NB4 (cell line): Measurements from ENCODE around the gene PLAAT5.

Experiments
- DNase-seq: peaks from one replicate; pipeline ENCODE4 v3.0.0; 2010; ENCODE audit warnings: low read depth
- H3K4me3 ChIP-seq: one replicate; pipeline ENCODE4 v1.5.1; 2011; ENCODE audit warnings: mild to moderate bottlenecking, low read depth, low read length, moderate library complexity
- CTCF ChIP-seq: IDR thresholded peaks from one replicate; pipeline ENCODE4 v1.5.1; 2012; ENCODE audit warnings: low read depth, low read length
- MAX ChIP-seq: IDR thresholded peaks from 2 replicates; pipeline ENCODE4 v1.6.1; 2011; ENCODE audit warnings: low read depth, low read length
- MYC ChIP-seq: IDR thresholded peaks from 2 replicates; pipeline ENCODE4 v1.6.1; 2011; ENCODE audit warnings: low read depth, low read length
- POLR2A ChIP-seq: IDR thresholded peaks from 2 replicates; pipeline ENCODE4 v1.6.1; 2011; ENCODE audit warnings: mild to moderate bottlenecking; ENCODE audit not compliant: insufficient read length; ENCODE audit errors: extremely low read depth

The PLAAT5 gene

GRCh38 chr11:63507511-63507910, 16.5 kb upstream of the PLAAT5 start:
- H3K4me3 ChIP-seq = peak overlapping the region; percentile 92
- DNase-seq = peak; percentile 25

GRCh38 chr11:63506876-63507275, 15.9 kb upstream of the PLAAT5 start:
- TF ChIP-seq MYC (no peak), MAX (0 out of 2 replicates have a peak, but pooled peaks have one; percentile 12)
- peak overlapping the region; percentile 92 for H3K4me3 ChIP-seq
- DNase-seq = peak; percentile 25

More at GRCh38 chr11:63507511-63507910, 16.5 kb upstream of the PLAAT5 start:
- TF ChIP-seq POLR2A (no peak), CTCF (no peak), MYC (no peak)

- TF ChIP-seq MAX = peak; percentile 98
- peak; percentile 68 for TF ChIP-seq POLR2A
- no peak for TF ChIP-seq CTCF
- TF ChIP-seq MYC = peak; percentile 99
- peak; percentile 100 for DNase-seq
- peak within 1 kb of the TSS; percentile 92 for H3K4me3 ChIP-seq
These were observed 15.0 kb upstream of the PLAAT5 start, which contains the start of gene LGALS12 for GRCh38 chr11:63505857-63506528. Gene LGALS12, plus strand, starts transcription at chr11:63506084. Its CDS starts 375 bp downstream, at chr11:63506459.

GRCh38 chr11:63504933-63505586, 14.1 kb upstream of the PLAAT5 start:
- DNase-seq = peak; percentile 75
- TF ChIP-seq MYC = no peak
- no peak for TF ChIP-seq CTCF
- no peak for TF ChIP-seq MAX
- no peak for TF ChIP-seq POLR2A
- H3K4me3 ChIP-seq = peak overlapping the region; percentile 92

GRCh38 chr11:63504054-63504453, 13.1 kb upstream of the PLAAT5 start:
- DNase-seq = peak; percentile 34
- no peak for TF ChIP-seq MAX
- TF ChIP-seq POLR2A = no peak
- no peak for TF ChIP-seq CTCF
- TF ChIP-seq MYC = no peak
- H3K4me3 ChIP-seq = peak overlapping the region; percentile 3

GRCh38 chr11:63503492-63503891, 12.5 kb upstream of the PLAAT5 start:
- peak; percentile 75 for TF ChIP-seq MYC
- no peak for TF ChIP-seq CTCF
- no peak; the same call in 1 of the 2 replicates for TF ChIP-seq MAX
- TF ChIP-seq POLR2A = peak; percentile 15
- peak overlapping the region; percentile 46 for H3K4me3 ChIP-seq
- peak; percentile 92 for DNase-seq
